NCI-H526 treated with DMSO at 0.1 percent for 48 hours (cell line): ENCODE results near the gene UBE2E1.
A peak's percentile ranks its signal among the peaks of the same experiment; 100 is the strongest.

Source experiments
- DNase-seq: peaks from one replicate; lab custom pipeline; 2025; lab: John Stamatoyannopoulos, UW

The UBE2E1 gene

GRCh38 chr3:23795096-23795495 lies 10.7 kb upstream of the UBE2E1 start:
- no peak for DNase-seq

- DNase-seq = no peak
These were observed 9.2 kb upstream of the UBE2E1 start for GRCh38 chr3:23796518-23796917.

GRCh38 chr3:23797491-23797890 lies 8.3 kb upstream of the UBE2E1 start:
- DNase-seq = no peak

- DNase-seq = no peak
These were observed 7.3 kb upstream of the UBE2E1 start for GRCh38 chr3:23798456-23798855.

GRCh38 chr3:23798876-23799275 lies 6.9 kb upstream of the UBE2E1 start:
- no peak for DNase-seq

GRCh38 chr3:23800731-23801130 lies 5.0 kb upstream of the UBE2E1 start:
- DNase-seq = peak; percentile 3

GRCh38 chr3:23804441-23805209 lies 1.1 kb upstream of the UBE2E1 start:
- DNase-seq = peak; percentile 10

- DNase-seq = no peak
These were observed 534 bp upstream of the UBE2E1 start for GRCh38 chr3:23805210-23805632.

GRCh38 chr3:23806534-23807423 lies 1.0 kb downstream of the UBE2E1 start:
- DNase-seq = peak; percentile 4

- DNase-seq = no peak
These were observed 1.8 kb downstream of the UBE2E1 start for GRCh38 chr3:23807424-23808015.

GRCh38 chr3:23808525-23808924 lies 2.8 kb downstream of the UBE2E1 start:
- DNase-seq = no peak

GRCh38 chr3:23809294-23809693 lies 3.5 kb downstream of the UBE2E1 start:
- no peak for DNase-seq

- DNase-seq = peak; percentile 23
These were observed 4.1 kb downstream of the UBE2E1 start for GRCh38 chr3:23809840-23810342.

GRCh38 chr3:23810343-23811184 lies 4.8 kb downstream of the UBE2E1 start:
- peak; percentile 67 for DNase-seq

GRCh38 chr3:23811185-23811527 lies 5.4 kb downstream of the UBE2E1 start:
- peak; percentile 37 for DNase-seq

- DNase-seq = no peak
These were observed 6.2 kb downstream of the UBE2E1 start for GRCh38 chr3:23811919-23812318.

GRCh38 chr3:23815879-23816278 lies 10.1 kb downstream of the UBE2E1 start:
- DNase-seq = no peak

- DNase-seq = no peak
These were observed 11.0 kb downstream of the UBE2E1 start for GRCh38 chr3:23816721-23817120.

GRCh38 chr3:23817508-23818223 lies 11.9 kb downstream of the UBE2E1 start:
- DNase-seq = no peak

- no peak for DNase-seq
These were observed 14.0 kb downstream of the UBE2E1 start for GRCh38 chr3:23819599-23820360.
